GM18508 (cell line): ENCODE measurements around the gene COG4.
"Not testable (repeated sequence)": the region's sequence is repeated elsewhere in the genome, so short reads cannot be mapped to it uniquely, and the experiment has no call there.

Source experiments
- ATAC-seq: cut with Tn5 transposase; IDR thresholded peaks from one replicate; pipeline ENCODE4 v1.9.1; 2021; ENCODE audit warnings: moderate number of reproducible peaks; ENCODE audit not compliant: insufficient read depth, unreplicated experiment

The COG4 gene

DNA sequence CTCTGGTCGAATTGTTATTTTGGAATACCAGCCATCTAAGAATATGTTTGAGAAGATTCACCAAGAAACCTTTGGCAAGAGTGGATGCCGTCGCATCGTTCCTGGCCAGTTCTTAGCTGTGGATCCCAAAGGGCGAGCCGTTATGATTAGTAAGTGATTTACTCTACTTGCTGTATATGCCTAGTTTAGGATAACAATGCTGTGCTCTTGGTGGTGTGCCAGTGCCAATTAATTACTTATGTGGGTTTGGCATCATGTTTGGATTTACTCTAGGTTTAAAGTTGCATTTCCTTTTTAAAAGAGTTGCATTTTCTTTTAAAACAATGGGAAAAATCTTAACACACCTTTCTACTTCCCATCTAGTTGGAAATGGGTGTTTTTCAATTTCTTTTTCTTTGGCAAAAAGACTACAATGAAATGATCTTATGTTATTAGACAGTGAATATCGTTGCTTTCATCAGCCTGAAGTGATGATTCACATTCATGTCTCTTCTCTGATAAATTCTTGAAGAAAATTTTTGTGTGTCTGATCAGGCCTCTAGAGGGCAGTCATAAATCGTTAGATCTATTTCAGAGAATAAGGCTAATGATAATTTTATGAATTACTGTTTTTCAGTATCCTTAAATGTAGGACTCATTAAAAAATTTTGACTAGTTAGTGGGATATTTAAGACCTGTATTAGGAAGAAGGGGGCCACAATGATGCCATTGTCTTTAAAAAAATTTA, 5.9 kb upstream of the COG4 start:
- ATAC-seq: no peak

GRCh38 chr16:70527315-70527996, 4.1 kb upstream of the COG4 start:
- ATAC-seq: no peak

- ATAC-seq: no peak
These were observed 3.0 kb upstream of the COG4 start for GRCh38 chr16:70526403-70526802.

DNA sequence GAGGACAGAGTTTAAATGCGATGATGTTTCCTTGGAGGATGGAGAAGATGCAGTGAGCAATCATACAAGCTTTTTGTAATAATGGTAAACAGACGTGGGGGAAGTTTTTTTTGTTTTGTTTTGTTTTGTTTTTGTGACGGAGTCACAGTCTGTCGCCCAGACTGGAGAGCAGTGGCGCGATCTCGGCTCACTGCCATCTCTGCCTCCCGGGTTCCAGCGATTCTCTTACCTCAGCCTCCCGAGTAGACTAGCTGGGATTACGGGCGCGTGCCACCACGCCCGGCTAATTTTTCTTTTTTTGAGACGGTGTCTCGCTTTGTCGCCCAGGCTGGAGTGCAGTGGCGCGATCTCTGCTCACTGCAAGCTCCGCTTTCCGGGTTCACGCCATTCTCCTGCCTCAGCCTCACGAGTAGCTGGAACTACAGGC, 1.1 kb upstream of the COG4 start:
- ATAC-seq: not testable (repeated sequence)

GRCh38 chr16:70523743-70524398, 517 bp upstream of the COG4 start, which contains the start of gene SF3B3:
Gene SF3B3 (plus strand): TSS chr16:70523816. CDS start chr16:70526657, 2,841 bp downstream.
- ATAC-seq: no peak

DNA sequence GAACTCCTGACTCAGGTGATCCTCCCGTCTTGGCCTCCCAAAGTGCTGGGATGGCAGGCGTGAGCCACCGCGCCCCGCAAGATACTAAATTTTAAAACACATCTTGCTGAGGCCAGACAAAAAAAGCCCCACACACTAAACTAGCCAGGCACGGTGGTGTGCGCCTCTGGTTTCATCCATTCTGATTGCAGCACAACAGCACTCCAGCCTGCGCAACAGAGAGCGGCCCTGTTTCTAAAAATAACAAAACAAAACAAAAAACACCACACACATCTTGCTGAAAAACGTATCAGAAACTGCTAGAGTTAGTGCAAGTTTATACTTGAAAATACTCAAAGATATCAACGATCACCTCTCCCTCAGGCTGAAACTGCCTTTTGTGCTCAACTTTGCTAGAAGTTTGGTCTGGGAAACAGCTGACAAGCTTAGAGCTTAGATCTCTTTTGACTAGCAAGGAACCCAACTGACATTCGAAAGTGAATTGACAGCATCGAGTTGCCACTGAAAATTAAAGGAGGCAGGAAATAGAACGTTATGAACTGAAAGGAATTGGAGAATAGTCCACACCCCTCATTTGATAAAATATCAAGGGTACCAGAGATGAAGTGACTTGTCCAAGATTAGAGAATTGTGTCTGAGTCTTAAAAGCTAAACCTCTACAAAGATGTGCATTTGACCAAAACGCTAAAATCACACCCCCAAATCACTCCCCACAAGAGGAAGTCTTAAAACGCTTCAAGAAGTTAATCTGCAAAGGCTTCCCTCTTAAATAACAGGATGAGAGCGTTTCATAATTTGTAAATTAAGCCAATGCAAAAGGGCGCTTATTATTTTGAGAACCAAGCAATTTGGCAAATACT, 908 bp downstream of the COG4 start:
- no peak for ATAC-seq

GRCh38 chr16:70520612-70521297, 2.6 kb downstream of the COG4 start:
- ATAC-seq: no peak

DNA sequence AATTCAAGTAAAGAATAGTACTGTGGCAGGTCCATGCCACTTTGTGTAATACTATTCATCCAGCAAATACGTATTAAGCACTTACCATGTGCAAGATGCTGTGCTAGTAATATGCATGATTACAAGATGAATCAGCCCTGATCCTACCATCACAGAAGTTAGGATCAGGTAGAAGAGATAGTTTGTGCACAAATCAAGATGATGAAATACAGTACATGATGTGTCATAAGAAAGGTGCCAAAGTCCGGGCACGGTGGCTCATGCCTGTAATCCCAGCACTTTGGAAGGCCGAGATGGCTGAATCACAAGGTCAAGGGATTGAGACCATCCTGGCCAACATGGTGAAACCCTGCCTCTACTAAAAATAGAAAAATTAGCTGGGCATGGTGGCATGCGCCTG, 10.9 kb downstream of the COG4 start:
- ATAC-seq: no peak

DNA sequence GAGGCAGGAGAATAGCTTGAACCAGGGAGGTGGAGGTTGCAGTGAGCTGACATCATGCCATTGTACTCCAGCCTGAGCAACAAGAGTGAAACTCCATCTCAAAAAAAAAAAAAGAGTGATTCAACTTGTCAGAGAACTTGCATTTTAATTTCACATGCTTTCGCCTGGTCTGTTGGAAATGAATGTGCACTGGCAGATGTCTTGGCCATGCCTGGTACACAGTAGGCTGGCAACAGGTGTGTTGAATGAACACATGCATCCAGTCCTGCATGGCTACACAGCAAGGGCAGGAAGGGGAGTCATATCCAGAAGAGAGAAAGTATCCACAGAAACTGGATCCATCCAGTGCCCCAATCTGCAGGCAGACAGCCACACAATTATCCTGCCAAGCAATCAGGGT, 11.5 kb downstream of the COG4 start:
- no peak for ATAC-seq

- ATAC-seq: no peak
These were observed 13.1 kb downstream of the COG4 start for GRCh38 chr16:70510216-70510615.

DNA sequence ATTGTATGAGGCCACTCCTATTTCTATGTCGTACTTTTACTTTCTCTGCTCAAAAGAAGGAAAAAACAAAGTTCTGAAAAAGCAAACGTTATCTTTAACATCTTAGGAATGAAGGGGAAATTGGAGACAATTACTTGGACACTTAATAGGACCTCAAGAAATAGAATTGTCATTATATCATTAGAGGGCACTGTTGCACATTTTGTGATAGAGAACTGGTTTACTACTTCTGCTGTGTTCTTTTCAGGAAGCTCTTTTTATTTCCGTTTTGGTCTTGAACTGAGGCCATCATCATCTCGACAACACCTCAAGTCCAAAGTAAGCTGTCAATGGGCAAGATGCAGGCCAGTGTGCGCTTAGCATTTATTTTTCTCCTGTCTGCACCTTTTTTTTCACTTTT, 14.6 kb downstream of the COG4 start:
- no peak for ATAC-seq

- ATAC-seq: no peak
These were observed 26.8 kb downstream of the COG4 start for GRCh38 chr16:70496513-70496912.

- ATAC-seq: no peak
These were observed 27.8 kb downstream of the COG4 start for GRCh38 chr16:70495425-70496182.

- no peak for ATAC-seq
These were observed 28.6 kb downstream of the COG4 start for GRCh38 chr16:70494777-70495176.

- ATAC-seq: no peak
These were observed 29.1 kb downstream of the COG4 start for GRCh38 chr16:70494202-70494770.

DNA sequence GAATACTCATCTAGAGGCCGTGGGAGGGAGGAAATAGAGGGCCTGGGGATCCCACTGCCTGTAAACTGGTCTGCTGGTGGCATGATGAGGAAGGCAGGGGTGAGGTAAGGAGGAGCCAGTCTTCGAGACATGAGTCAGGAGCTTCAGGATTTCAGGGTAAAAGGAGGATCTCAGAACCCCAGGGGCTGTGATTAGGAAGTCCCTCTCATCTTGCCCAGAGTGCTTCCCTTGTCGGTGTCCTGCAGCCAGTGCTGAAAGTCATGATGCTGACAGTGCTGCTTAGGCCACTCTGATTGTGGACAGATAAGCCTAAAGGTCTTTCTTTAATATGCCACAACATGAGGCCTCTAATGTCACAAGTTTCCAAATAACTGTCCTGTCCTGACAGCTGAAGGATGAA, 29.6 kb downstream of the COG4 start:
- no peak for ATAC-seq

GRCh38 chr16:70490261-70490660, 33.1 kb downstream of the COG4 start:
- ATAC-seq: no peak

DNA sequence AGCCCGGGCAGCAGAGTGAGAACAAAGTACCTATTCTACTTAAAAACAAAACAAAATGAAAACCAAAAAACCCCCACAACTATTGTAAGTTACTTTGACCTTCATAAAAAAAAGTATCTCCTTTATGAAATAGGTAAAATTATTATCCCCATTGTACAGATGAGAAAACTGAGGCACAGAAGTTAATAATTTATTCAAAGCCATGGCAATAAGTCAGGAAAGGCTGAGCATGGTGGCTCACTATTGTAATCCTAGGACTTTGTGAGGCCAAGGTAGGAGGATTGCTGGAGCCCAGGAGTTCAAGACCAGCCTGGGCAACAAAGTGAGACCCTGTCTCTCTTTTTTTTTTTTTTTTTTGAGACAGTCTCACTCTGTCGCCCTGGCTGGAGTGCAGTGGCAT, 38.5 kb downstream of the COG4 start:
- no peak for ATAC-seq

GRCh38 chr16:70483426-70483825, 39.9 kb downstream of the COG4 start:
- ATAC-seq: no peak
